CD4-positive, alpha-beta T cell treated with Interleukin-12 subunit alpha and Interleukin-12 subunit beta, for 1 hour (primary cell): ENCODE data around the gene NPTX1.

Experiments used
- DNase-seq: peaks from one replicate; pipeline ENCODE4 v3.0.0-alpha.2; 2020

The NPTX1 gene

GRCh38 chr17:80477647-80478478 lies 1.5 kb upstream of the NPTX1 start:
- peak; percentile 20 for DNase-seq

- DNase-seq = no peak
These were observed 655 bp upstream of the NPTX1 start for GRCh38 chr17:80476877-80477646.

GRCh38 chr17:80474961-80475909 lies 1.2 kb downstream of the NPTX1 start:
- no peak for DNase-seq

DNA sequence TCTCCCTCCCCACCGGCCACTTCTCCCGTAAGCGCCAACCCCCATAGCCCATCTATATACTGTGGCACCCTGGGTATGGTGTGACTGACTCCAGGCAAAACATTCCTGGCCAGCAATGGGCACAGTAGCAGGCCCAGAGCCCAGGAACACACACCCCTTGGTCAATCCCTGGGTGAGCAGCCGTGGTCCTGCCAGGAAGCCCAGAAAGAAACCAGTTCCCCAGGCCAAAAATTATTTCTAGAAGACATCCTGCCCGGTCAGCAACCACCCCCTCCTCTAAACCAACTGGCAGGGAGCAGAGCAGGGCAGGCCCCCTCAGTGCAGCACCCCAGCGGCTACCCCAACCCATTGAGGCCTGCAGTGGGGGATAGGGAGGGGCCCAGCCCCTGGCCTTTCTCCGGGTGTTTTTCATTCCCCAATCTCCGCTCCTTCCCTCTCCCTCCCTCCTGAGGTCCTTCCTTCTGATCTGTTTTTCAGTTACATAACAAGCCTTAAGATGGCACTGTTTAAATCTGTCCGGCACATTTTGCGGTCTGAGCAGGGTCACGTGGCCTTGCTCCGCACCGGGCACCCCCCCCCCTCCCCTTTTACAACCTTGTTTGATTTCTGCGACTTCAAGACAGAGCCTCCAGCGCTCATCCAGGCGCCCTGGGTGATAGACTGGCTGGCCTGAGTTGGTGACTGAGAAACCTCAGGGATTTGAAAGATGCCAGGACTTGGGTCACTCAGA lies 2.0 kb downstream of the NPTX1 start:
- DNase-seq = peak; percentile 31

GRCh38 chr17:80473701-80474100 lies 2.7 kb downstream of the NPTX1 start:
- no peak for DNase-seq

DNA sequence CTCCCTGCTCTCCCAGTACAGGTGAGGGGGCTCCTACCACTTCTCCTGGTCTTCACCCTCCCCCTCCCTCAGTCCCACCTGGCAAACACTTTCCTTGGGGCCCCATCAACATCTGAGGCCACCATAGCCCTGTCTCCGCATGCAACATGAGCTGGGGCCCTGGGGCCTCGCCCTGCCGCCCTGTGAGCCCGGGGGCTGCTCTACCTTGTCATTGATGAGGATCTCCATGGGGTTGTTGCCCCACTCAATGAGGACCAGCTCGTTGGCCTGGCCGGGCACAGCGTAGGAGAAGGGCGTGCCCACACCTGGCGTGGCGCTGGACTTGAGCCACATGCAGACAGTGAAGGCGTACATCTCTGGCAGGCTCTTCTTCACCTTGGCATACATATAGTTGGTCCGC lies 3.4 kb downstream of the NPTX1 start:
- DNase-seq = no peak

GRCh38 chr17:80471922-80472321 lies 4.5 kb downstream of the NPTX1 start:
- peak; percentile 50 for DNase-seq

GRCh38 chr17:80470603-80471002 lies 5.8 kb downstream of the NPTX1 start:
- DNase-seq = no peak

DNA sequence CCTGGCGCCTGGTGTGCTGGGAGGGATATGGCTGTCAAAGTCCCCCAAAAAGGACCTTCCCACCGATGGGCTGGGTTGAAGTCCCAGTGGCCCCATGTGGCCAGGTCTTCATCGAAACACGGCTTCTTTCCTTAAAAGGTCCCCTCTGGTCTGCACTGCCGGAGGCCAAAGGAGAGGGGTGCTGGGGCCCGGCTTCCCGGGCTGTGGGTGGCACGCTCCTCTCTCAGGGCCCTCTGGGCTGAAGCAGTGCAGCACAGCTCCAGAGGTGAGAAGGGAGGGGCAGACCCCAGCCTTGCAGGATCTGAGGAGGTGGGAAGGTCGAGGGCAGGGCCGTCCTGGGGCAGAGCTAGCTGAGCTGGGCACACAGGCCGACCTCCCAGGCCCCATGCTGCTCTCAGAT lies 6.7 kb downstream of the NPTX1 start:
- no peak for DNase-seq

DNA sequence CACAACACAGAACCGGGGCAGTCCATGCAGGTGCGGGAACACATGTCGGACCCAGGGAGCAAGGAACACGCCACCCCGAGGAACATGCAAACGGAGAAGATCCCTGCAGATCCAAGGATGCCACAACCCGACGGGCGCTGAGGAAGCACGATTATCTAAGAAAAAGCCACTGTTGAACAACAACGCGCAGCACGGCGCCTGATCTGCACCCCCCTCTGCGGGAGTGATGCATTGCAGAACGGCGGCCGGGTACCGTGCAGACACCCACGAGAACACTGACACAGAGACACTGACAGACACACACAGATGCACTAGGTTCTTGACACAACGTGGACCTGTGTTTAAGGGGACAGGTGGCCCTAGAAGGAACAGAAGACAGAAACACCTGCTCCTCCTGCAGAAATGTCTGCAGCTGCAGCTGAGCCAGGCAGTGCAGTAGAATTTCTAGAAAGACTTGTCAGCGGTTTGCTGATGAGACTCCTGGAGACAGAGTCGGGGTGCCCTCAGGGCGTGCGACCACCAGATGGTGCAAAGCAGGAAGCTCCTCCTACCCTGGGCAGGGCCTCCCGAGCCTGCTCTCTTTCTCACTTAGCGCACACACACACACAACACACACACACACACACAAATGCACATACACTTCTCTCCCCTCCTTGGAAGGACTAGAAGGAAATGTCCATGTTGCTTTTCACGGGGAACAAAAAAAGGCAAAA lies 7.5 kb downstream of the NPTX1 start:
- DNase-seq = no peak

GRCh38 chr17:80468242-80468641 lies 8.2 kb downstream of the NPTX1 start:
- DNase-seq = no peak

DNA sequence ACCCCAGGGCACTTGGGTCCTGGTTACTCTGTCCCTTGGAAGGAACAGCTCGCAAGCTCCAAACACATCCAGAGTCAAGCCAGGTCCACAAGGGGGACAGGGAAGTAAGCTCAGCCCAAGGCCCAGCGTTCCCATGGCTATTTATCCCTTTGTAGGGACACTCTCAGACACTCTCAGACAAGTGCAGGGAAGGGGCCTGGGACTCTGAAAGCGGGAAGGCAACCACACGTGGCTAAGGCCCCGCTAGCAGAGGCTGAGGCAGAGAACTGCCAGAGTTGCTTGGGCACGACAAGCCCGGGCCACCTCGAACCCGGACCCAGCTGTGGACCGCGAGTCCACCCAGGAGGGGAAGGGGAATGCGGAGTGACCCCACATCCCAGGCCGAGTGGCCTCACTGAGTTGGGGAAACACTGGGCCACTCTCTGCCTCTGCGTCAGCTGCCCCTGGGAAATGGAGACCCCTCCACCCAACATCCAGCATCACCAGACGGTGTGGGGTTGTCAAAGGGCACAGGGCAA lies 10.2 kb downstream of the NPTX1 start:
- DNase-seq = no peak

- no peak for DNase-seq
These were observed 11.0 kb downstream of the NPTX1 start for GRCh38 chr17:80465327-80465974.

DNA sequence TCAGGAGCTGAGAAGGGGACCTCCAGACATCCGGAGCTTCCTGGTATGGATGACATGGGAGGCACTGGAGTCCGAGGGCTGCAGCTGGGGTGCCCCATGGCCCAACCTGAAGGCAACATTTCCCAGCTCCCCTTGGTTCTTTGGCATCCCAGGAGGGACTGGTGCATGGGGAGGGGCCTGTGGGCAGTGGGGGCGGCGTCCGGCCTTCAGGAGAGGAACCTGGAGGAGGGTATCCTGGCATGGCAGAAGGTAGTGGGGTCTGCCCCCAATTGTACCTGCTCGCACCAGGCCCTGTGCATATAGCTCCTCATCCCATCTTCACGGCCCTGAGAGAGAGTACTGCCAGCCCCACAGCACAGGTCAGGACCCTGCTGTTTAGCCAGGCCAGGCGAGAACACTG lies 11.9 kb downstream of the NPTX1 start:
- DNase-seq = no peak

GRCh38 chr17:80463784-80464400 lies 12.5 kb downstream of the NPTX1 start:
- DNase-seq = no peak

- no peak for DNase-seq
These were observed 14.8 kb downstream of the NPTX1 start for GRCh38 chr17:80461528-80462160.

GRCh38 chr17:80460429-80460834 lies 16.0 kb downstream of the NPTX1 start:
- DNase-seq = no peak

DNA sequence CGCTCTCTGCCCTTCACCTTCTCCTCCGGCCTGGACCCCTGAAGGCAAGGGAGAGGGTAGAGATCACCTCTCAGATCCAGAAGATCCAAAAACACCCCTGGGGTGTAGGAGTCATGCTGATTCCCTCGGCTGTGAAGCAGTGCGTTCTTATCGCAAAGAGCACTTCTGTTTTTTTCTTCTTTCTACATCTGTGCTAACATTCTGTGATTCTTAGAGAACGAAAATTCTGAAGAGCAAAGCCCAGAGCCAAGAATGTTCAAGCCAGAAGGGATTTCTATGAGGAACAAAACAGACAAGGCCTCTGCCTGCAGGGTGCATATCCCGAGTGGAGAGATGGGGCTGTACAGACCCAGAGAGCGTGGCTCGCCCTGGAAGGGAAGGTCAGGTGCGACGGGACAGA lies 17.2 kb downstream of the NPTX1 start:
- no peak for DNase-seq

DNA sequence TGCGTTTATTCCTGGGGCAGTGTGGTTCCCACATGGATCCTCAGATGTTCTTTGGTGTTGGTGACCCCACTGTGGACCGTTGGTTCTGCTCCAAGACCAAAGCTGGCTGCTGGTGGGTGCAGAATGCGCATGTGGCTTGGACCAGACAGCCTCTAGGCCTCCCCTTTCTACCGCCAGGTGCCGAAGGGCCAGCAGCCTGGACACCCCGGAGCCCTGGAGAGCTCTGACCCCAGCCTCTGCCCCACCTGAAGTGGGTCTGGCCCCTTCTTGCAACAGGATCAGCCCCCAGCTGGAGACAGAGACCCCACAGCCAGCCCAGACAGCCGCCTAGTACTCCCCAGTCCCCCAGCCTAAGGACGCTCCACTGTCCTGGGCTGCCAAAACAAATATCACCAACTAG lies 18.4 kb downstream of the NPTX1 start:
- no peak for DNase-seq
